WTC11 (cell line): ENCODE measurements around the gene ASIC1. TPM values are rescaled to one million over a fixed set of nuclear protein-coding genes. Genes with fewer than 3 reads are reported as not detected.

Experiments used
- ATAC-seq: fragments of 200-7000 bp; cut with Tn5 transposase; 2 replicates; pipeline ENCODE4 v1.10.0; 2021; ENCODE audit warnings: mild to moderate bottlenecking, moderate library complexity
- CTCF ChIA-PET: fragments of 300-600 bp; sonication (Branson Sonifier 250); formaldehyde crosslinking; loops from one replicate; lab custom pipeline; 2021; ENCODE audit warnings: antibody characterized with exemption; lab: Charles Lee
- POLR2A ChIA-PET: fragments of 350-600 bp; sonication (Branson Sonifier 250); formaldehyde crosslinking; loops from one replicate; lab custom pipeline; 2021; ENCODE audit warnings: antibody characterized with exemption; lab: Charles Lee
- DNase-seq: peaks from one replicate; pipeline ENCODE4 v3.0.0; 2021; ENCODE audit warnings: low spot score
- H3K27ac Mint-ChIP-seq: 2 replicates; pipeline ENCODE4 v1.8.0; 2021; ENCODE audit warnings: mixed read lengths
- H3K27me3 Mint-ChIP-seq: 2 replicates; pipeline ENCODE4 v1.8.0; 2021; ENCODE audit warnings: low read depth, mild to moderate bottlenecking, moderate library complexity, mixed read lengths
- H3K36me3 Mint-ChIP-seq: 2 replicates; pipeline ENCODE4 v1.8.0; 2021; ENCODE audit warnings: mixed read lengths
- H3K4me1 Mint-ChIP-seq: 2 replicates; pipeline ENCODE4 v1.8.0; 2022; ENCODE audit warnings: mixed read lengths
- H3K4me3 Mint-ChIP-seq: 2 replicates; pipeline ENCODE4 v1.8.0; 2021; ENCODE audit warnings: mild to moderate bottlenecking, moderate library complexity, mixed read lengths
- H3K9me3 Mint-ChIP-seq: 2 replicates; pipeline ENCODE4 v1.8.0; 2021; ENCODE audit warnings: mixed read lengths
- ETV6 ChIP-seq: sonication (generic); formaldehyde crosslinking; IDR thresholded peaks from 2 replicates; pipeline ENCODE4 v1.8.1; 2022; ENCODE audit warnings: mild to moderate bottlenecking, missing genetic modification reagents
- FOXP1 ChIP-seq: sonication (generic); formaldehyde crosslinking; IDR thresholded peaks from 2 replicates; pipeline ENCODE4 v1.8.0; 2022; ENCODE audit warnings: missing genetic modification reagents, mild to moderate bottlenecking, moderate library complexity, borderline replicate concordance
- GRHL2 ChIP-seq: fragments of 250-450 bp; sonication (Bioruptor Pico); IDR thresholded peaks from 2 replicates; pipeline ENCODE4 v1.8.0; 2022; ENCODE audit warnings: mild to moderate bottlenecking, moderate library complexity; ENCODE audit not compliant: insufficient replicate concordance, severe bottlenecking
- JUN ChIP-seq: sonication (generic); formaldehyde crosslinking; IDR thresholded peaks from 2 replicates; pipeline ENCODE4 v1.8.0; 2023; ENCODE audit warnings: mild to moderate bottlenecking, missing genetic modification reagents
- NFYB ChIP-seq: sonication (generic); formaldehyde crosslinking; conservative IDR thresholded peaks from 2 replicates; pipeline ENCODE4 v1.8.0; 2022; ENCODE audit warnings: low read depth, missing genetic modification reagents
- SOX15 ChIP-seq: fragments of 250-450 bp; sonication (Bioruptor Pico); IDR thresholded peaks from 2 replicates; pipeline ENCODE4 v1.9.0; 2021; ENCODE audit warnings: mild to moderate bottlenecking
- ZBTB21 ChIP-seq: sonication (generic); formaldehyde crosslinking; IDR thresholded peaks from 2 replicates; pipeline ENCODE4 v1.8.1; 2023; ENCODE audit warnings: mild to moderate bottlenecking, missing genetic modification reagents, borderline replicate concordance
- ZNF219 ChIP-seq: sonication (generic); formaldehyde crosslinking; IDR thresholded peaks from 2 replicates; pipeline ENCODE4 v1.8.0; 2023; ENCODE audit warnings: missing genetic modification reagents, mild to moderate bottlenecking, borderline replicate concordance
- ZNF263 ChIP-seq: sonication (generic); formaldehyde crosslinking; IDR thresholded peaks from 2 replicates; pipeline ENCODE4 v1.8.1; 2022; ENCODE audit warnings: low read depth, mild to moderate bottlenecking, moderate library complexity, missing genetic modification reagents
- total RNA-seq: library from RNA; stranded (reverse); gene quantifications from 3 replicates; pipeline ENCODE4 v1.2.3, GENCODE V29; 2021
- TF ChIP-seq, protein P1 (sequence below): sonication (generic); formaldehyde crosslinking; IDR thresholded peaks from 2 replicates; pipeline ENCODE4 v1.8.0; 2022; ENCODE audit warnings: missing genetic modification reagents
- TF ChIP-seq, protein P2 (sequence below): fragments of 200-600 bp; IDR thresholded peaks from 2 replicates; pipeline ENCODE4 v1.8.0; 2022; ENCODE audit warnings: antibody characterized with exemption
- TF ChIP-seq, protein P3 (sequence below): sonication (generic); formaldehyde crosslinking; IDR thresholded peaks from 2 replicates; pipeline ENCODE4 v1.8.0; 2023; ENCODE audit warnings: missing genetic modification reagents, mild to moderate bottlenecking, borderline replicate concordance
- TF ChIP-seq, protein P4 (sequence below): sonication (generic); formaldehyde crosslinking; IDR thresholded peaks from 2 replicates; pipeline ENCODE4 v1.8.0; 2022; ENCODE audit warnings: mild to moderate bottlenecking, missing genetic modification reagents

Gene ASIC1
- total RNA-seq, 1 experiment from 2014 or later: 4.9 TPM

DNA sequence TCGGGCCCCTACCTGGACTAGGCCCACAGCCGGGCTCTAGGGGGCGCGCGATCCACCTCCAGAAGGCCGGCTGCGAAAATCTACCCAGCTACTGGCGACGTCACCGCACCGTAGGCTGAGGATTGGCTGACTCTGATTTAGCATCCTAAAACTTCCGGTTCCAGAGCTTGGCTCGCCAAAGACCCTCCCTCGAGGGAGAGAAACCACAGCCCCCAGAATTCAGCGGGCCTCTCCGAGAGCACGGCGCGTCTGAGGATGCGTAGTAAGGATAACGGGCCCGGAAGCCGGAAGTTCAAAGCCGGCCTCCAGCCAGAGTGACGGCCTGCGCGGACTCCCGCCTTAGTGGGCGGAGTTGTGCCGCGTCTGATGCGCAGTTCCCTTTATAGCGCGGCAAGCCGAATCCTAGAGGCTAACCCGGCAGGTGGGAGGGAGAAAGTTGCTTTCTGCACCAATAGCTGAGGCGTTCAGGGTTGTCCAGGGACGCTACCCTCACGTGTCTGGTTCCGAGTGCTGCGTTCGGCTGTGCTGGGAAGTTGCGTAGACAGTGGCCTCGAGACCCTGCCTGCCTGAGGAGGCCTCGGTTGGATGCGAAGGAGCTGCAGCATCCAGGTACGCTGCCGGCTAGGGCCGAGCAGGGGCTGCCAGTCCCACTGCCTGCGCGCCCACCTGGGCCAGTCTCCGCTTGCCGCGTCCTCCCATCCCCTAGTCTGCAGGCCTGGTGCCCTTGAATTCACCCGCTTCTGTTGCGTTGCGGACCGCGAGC lies 54.5 kb downstream of the ASIC1 start, which contains the start of gene COX14 (continued):
- TF ChIP-seq JUN (CRISPR knock-in tag) (no peak), ETV6 (peak; percentile 16; the same call in 1 of the 2 replicates)
- TF ChIP-seq, protein P1, sequence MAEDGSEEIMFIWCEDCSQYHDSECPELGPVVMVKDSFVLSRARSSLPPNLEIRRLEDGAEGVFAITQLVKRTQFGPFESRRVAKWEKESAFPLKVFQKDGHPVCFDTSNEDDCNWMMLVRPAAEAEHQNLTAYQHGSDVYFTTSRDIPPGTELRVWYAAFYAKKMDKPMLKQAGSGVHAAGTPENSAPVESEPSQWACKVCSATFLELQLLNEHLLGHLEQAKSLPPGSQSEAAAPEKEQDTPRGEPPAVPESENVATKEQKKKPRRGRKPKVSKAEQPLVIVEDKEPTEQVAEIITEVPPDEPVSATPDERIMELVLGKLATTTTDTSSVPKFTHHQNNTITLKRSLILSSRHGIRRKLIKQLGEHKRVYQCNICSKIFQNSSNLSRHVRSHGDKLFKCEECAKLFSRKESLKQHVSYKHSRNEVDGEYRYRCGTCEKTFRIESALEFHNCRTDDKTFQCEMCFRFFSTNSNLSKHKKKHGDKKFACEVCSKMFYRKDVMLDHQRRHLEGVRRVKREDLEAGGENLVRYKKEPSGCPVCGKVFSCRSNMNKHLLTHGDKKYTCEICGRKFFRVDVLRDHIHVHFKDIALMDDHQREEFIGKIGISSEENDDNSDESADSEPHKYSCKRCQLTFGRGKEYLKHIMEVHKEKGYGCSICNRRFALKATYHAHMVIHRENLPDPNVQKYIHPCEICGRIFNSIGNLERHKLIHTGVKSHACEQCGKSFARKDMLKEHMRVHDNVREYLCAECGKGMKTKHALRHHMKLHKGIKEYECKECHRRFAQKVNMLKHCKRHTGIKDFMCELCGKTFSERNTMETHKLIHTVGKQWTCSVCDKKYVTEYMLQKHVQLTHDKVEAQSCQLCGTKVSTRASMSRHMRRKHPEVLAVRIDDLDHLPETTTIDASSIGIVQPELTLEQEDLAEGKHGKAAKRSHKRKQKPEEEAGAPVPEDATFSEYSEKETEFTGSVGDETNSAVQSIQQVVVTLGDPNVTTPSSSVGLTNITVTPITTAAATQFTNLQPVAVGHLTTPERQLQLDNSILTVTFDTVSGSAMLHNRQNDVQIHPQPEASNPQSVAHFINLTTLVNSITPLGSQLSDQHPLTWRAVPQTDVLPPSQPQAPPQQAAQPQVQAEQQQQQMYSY (CRISPR knock-in tag): no peak

DNA sequence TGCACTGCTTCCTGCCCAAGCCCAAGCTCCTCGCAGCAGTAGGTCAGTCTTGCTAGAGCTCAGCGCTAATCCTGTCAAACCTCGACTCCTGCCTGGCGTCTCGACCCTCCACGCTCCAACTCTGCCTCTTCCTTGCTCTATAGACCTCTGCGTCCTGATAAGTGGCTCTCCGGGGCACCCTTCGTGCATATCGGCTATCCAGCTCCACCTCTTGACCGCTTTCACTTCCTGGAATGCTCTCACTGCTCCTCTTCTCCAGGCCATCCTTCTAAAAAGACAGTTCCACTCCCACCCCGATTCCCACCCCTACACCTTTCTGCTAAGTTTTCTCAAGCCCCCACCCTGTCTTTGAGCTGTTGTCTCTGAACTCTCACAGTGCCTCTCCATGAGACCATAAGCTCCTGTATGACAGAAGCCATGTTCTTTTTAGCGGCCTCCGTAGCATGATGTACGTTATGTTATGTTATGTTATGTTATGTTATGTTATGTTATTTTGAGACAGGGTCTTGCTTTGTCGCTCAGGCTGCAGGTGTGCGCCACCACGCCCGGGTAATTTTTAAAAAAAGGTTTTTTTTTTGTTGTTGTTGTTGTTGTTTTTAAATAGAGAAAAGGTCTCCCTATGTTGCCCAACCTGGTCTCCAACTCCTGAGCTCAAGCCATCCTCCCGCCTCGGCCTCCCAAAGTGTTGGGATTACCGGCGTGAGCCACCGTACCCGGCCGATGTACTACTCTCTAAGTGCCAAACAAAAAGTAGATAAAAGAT lies 55.2 kb downstream of the ASIC1 start:
- Mint-ChIP-seq H3K9me3 (no peaks in the 10 kb centered on the region), H3K4me3 (peak overlapping the region; percentile 99), H3K27ac (peak overlapping the region; percentile 99), H3K36me3 (no peaks in the 10 kb centered on the region), H3K27me3 (no peaks in the 10 kb centered on the region), H3K4me1 (peaks cover 19% of the 10 kb centered on the region)
- POLR2A ChIA-PET: interaction anchor here (0.6 to 4.2 kb wide), 12 partner anchors 8 to 203 kb away, joined by 3 to 50 read pairs (median 4); partner anchors contain the start of genes CERS5, LIMA1 and SMARCD1
- DNase-seq (no peak), ATAC-seq (no peak)
- CTCF ChIA-PET: interaction anchor here (0.6 to 4.8 kb wide), 38 partner anchors 8 to 246 kb away, joined by 3 to 165 read pairs (median 7); partner anchors contain the start of genes CERS5, GPD1, LIMA1 and SMARCD1
- no peak for TF ChIP-seq SOX15 (CRISPR knock-in tag)
- 0 out of 2 replicates have a peak, but pooled peaks have one; percentile 1 for TF ChIP-seq FOXP1 (CRISPR knock-in tag)

DNA sequence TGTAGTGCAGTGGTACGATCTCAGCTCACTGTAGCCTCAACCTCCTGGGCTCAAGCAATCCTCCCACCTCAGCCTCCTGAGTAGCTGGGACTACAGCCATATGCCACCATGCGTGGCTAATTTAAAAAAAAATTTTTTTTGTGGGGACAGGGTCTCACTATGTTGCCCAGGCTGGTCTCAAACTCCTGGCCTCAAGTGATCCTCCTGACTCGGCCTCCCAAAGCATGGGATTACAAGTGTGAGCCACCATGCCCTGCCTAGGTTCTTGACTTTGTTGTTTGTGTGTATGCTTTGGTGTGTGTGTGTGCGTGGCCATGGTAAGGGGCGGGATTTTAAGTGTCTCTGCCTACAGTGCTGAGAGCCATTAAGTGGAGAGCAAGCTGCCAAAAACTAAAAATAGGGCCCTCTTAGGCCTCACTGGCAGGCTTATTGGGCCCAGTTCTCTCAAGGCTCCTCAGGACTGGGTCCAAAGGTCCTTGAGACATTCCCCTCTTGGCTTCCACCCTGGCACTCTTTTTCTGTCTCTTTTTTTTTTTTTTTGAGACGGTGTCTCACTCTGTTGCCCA lies 59.7 kb downstream of the ASIC1 start:
- ATAC-seq: no peak
- no peaks in the 10 kb centered on the region for H3K27me3 Mint-ChIP-seq
- no peaks in the 10 kb centered on the region for H3K9me3 Mint-ChIP-seq
- H3K4me3 Mint-ChIP-seq: no peak overlapping the region
- H3K4me1 Mint-ChIP-seq: peaks cover 5% of the 10 kb centered on the region
- no peak overlapping the region for H3K27ac Mint-ChIP-seq
- ChIA-PET POLR2A (no interaction called here), CTCF (interaction anchor here (1.0 to 1.4 kb wide), 4 partner anchors 8 to 172 kb away, joined by 3 read pairs; partner anchors contain the start of gene CERS5)
- TF ChIP-seq ZNF219 (no peak), ZNF263 (CRISPR knock-in tag) (no peak), GRHL2 (CRISPR knock-in tag) (no peak), FOXP1 (CRISPR knock-in tag) (no peak), ZBTB21 (no peak), JUN (CRISPR knock-in tag) (no peak), NFYB (CRISPR knock-in tag) (no peak)
- TF ChIP-seq, protein P2, sequence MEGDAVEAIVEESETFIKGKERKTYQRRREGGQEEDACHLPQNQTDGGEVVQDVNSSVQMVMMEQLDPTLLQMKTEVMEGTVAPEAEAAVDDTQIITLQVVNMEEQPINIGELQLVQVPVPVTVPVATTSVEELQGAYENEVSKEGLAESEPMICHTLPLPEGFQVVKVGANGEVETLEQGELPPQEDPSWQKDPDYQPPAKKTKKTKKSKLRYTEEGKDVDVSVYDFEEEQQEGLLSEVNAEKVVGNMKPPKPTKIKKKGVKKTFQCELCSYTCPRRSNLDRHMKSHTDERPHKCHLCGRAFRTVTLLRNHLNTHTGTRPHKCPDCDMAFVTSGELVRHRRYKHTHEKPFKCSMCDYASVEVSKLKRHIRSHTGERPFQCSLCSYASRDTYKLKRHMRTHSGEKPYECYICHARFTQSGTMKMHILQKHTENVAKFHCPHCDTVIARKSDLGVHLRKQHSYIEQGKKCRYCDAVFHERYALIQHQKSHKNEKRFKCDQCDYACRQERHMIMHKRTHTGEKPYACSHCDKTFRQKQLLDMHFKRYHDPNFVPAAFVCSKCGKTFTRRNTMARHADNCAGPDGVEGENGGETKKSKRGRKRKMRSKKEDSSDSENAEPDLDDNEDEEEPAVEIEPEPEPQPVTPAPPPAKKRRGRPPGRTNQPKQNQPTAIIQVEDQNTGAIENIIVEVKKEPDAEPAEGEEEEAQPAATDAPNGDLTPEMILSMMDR: no peak
- TF ChIP-seq, protein P3, sequence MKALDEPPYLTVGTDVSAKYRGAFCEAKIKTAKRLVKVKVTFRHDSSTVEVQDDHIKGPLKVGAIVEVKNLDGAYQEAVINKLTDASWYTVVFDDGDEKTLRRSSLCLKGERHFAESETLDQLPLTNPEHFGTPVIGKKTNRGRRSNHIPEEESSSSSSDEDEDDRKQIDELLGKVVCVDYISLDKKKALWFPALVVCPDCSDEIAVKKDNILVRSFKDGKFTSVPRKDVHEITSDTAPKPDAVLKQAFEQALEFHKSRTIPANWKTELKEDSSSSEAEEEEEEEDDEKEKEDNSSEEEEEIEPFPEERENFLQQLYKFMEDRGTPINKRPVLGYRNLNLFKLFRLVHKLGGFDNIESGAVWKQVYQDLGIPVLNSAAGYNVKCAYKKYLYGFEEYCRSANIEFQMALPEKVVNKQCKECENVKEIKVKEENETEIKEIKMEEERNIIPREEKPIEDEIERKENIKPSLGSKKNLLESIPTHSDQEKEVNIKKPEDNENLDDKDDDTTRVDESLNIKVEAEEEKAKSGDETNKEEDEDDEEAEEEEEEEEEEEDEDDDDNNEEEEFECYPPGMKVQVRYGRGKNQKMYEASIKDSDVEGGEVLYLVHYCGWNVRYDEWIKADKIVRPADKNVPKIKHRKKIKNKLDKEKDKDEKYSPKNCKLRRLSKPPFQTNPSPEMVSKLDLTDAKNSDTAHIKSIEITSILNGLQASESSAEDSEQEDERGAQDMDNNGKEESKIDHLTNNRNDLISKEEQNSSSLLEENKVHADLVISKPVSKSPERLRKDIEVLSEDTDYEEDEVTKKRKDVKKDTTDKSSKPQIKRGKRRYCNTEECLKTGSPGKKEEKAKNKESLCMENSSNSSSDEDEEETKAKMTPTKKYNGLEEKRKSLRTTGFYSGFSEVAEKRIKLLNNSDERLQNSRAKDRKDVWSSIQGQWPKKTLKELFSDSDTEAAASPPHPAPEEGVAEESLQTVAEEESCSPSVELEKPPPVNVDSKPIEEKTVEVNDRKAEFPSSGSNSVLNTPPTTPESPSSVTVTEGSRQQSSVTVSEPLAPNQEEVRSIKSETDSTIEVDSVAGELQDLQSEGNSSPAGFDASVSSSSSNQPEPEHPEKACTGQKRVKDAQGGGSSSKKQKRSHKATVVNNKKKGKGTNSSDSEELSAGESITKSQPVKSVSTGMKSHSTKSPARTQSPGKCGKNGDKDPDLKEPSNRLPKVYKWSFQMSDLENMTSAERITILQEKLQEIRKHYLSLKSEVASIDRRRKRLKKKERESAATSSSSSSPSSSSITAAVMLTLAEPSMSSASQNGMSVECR (CRISPR knock-in tag): no peak
- TF ChIP-seq, protein P4, sequence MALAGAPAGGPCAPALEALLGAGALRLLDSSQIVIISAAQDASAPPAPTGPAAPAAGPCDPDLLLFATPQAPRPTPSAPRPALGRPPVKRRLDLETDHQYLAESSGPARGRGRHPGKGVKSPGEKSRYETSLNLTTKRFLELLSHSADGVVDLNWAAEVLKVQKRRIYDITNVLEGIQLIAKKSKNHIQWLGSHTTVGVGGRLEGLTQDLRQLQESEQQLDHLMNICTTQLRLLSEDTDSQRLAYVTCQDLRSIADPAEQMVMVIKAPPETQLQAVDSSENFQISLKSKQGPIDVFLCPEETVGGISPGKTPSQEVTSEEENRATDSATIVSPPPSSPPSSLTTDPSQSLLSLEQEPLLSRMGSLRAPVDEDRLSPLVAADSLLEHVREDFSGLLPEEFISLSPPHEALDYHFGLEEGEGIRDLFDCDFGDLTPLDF (CRISPR knock-in tag): no peak
- H3K36me3 Mint-ChIP-seq: no peaks in the 10 kb centered on the region
- DNase-seq: no peak
